Keratinocyte (primary cell): Measurements from ENCODE around the gene DHRS12.

Experiments
- CTCF ChIP-seq, 3 experiments: IDR thresholded peaks in 1 of 3; conservative IDR thresholded peaks in 1 of 3; optimal IDR thresholded peaks in 1 of 3; 2 replicates in 2 of 3; 3 replicates in 1 of 3; pipeline versions ENCODE3 to v1.5.1; 2011; ENCODE audit warnings: low read length in 3 of 3, mild to moderate bottlenecking in 3 of 3, moderate library complexity in 2 of 3, control low read depth in 1 of 3, inconsistent platforms in 1 of 3; ENCODE audit not compliant: insufficient read depth in 2 of 3; ENCODE audit errors: extremely low read depth in 1 of 3
- EZH2 ChIP-seq: IDR thresholded peaks from one replicate; pipeline ENCODE4 v1.6.1; 2012; ENCODE audit warnings: inconsistent platforms, mild to moderate bottlenecking, low read length, moderate library complexity

DNA sequence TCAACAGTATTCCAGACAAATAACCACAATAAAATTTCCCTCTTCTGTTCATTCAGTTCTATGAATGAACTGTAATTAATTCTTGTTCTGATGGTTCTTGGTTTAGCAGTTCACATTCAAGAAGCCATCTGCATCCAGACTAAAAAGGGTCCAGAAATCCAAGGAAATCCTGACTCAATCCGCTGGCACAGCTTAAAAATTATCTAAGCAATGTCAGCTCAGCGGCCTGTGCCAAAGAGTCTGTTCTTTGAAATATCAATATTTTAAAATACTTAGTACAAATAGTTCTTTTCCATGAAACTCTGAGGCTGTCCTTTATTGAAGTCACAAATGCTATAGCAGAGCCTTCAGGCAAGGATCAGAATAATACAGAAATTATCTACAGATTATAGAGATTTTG is 57.2 kb downstream of the DHRS12 start:
- TF ChIP-seq EZH2 (no peak), CTCF (optimal IDR thresholded peaks at IDR 0.05 in 1 of 3, IDR thresholded peaks at IDR 0.05 in 1 of 3, conservative IDR thresholded peaks at IDR 0.05 in 1 of 3; ENCODE audit: extremely low read depth in 1 of 3, insufficient read depth in 2 of 3, low read length in 3 of 3) (no peak)
